ENCODE measurements around the gene SPP1.

DNA sequence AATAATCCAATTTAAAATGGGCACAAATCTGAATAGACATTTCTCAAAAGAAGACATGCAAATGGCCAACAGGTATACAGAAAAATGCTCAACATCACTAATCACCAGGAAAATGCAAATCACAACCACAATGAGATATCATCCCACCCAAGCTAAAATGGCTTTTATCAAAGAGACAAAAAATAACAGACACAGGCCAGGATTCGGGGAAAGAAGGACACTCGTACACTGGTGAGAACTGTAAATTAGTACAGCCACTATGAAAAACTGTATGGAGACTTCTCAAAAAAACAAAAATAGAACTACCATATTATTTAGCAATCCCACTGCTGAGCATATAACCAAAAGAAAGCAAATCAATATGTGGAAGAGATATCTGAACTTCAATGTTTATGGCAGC is 8.5 kb downstream of the SPP1 start:
- TF ChIP-seq, protein P1, sequence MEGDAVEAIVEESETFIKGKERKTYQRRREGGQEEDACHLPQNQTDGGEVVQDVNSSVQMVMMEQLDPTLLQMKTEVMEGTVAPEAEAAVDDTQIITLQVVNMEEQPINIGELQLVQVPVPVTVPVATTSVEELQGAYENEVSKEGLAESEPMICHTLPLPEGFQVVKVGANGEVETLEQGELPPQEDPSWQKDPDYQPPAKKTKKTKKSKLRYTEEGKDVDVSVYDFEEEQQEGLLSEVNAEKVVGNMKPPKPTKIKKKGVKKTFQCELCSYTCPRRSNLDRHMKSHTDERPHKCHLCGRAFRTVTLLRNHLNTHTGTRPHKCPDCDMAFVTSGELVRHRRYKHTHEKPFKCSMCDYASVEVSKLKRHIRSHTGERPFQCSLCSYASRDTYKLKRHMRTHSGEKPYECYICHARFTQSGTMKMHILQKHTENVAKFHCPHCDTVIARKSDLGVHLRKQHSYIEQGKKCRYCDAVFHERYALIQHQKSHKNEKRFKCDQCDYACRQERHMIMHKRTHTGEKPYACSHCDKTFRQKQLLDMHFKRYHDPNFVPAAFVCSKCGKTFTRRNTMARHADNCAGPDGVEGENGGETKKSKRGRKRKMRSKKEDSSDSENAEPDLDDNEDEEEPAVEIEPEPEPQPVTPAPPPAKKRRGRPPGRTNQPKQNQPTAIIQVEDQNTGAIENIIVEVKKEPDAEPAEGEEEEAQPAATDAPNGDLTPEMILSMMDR (IDR thresholded peaks at IDR 0.05), result no peak
- no peak for TF ChIP-seq POLR2A (IDR thresholded peaks at IDR 0.05)
- no peak for TF ChIP-seq POLR2AphosphoS5 (IDR thresholded peaks at IDR 0.05)
- TF ChIP-seq EP300 (IDR thresholded peaks at IDR 0.05), result no peak

Data from sigmoid colon (tissue), 4 donors.